Measurements from ENCODE around the gene SIM1. TPM values are rescaled to one million over a fixed set of nuclear protein-coding genes. Genes with fewer than 3 reads are reported as not detected.

The SIM1 gene
- total RNA-seq, 1 donor from 2014 or later: not detected

DNA sequence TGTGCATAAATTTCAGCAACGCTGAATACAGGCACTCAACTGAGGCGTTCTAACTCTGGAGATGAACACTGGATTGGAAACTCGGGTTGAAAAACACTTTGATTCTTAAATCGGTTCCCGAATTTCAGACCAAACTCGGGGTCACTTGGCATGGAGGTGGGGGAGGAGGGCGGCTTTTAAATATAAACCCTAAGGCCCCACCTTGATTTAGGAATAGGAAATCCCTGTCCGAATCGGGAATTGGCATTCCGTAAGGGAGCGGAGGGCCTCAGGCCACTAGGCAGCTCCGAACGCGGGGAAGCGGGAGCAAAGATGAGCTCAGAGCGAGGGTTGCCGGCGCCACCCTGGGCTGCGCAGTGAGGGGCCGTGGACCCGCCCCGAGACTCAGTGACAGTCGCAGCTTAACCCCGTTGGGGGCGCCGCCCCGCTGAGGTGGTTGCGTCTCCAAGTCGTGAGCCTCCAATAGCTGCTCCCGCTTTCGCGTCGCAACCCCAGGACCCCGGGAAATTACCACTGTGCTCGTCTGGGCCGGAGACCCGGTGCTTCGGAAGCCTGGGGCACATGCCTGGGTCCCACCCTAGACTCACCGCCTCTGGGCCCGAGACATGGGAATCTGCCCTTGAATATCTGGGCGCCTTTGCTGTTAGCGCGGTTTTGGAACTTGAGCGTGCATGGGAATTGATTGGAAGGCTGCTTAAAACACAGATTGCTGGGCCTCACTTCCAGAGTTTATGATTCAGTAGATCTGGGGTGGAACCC lies 4.6 kb upstream of the SIM1 start:
- FAIRE-seq: no peak
- H3K27ac Mint-ChIP-seq (ENCODE audit: unreplicated experiment): no peak overlapping the region
- H3K4me3 ChIP-seq (ENCODE audit: insufficient read depth, low read depth, low read length): no peak overlapping the region

DNA sequence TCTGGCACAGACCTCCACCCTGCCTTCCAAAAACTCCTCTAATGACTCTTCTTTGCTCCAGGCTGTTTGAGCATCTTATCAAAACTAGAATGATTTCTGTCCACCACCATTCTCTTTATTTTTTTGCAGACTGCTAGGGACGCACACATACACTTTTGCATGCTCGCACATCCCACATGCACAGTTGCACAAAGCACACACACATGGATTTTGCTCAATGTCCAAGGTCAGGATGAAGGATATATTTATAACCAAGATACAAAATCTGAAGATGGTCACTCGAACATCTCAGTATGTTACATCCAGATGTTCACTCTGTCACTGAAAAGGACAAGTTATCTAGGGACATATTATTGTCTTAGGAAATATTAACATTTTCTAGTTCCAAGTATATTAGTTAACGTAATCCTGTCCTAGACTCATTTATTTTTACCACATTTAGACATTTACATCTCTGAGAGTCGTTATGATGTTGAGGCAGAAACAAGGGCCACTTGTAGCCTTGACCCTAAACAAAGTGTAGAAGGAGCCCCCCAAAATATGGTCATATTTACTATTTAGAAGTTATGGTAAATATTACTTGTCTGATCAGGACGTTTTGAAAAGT lies 3.4 kb upstream of the SIM1 start:
- H3K27me3 Mint-ChIP-seq (ENCODE audit: low read depth, unreplicated experiment): peaks cover 69% of the 10 kb centered on the region
- FAIRE-seq (no peak), DNase-seq (ENCODE audit: low read depth) (no peak)
- H3K36me3 Mint-ChIP-seq (ENCODE audit: low read depth, unreplicated experiment): peaks cover 2% of the 10 kb centered on the region
- H3K27ac Mint-ChIP-seq (ENCODE audit: unreplicated experiment): no peak overlapping the region
- H3K27ac ChIP-seq (ENCODE audit: low read depth, low read length): no peak overlapping the region
- H3K4me3 ChIP-seq (ENCODE audit: insufficient read depth, low read depth, low read length): no peak overlapping the region
- H3K27me3 ChIP-seq (ENCODE audit: insufficient read depth, low read length): peaks cover 92% of the 10 kb centered on the region
- H3K9me3 ChIP-seq (ENCODE audit: insufficient read depth, low read depth, low read length): peaks cover 13% of the 10 kb centered on the region
- H3K79me2 ChIP-seq (ENCODE audit: insufficient read depth, low read length): no peaks in the 10 kb centered on the region
- no peak overlapping the region for H3K4me3 Mint-ChIP-seq (ENCODE audit: unreplicated experiment)
- H3K36me3 ChIP-seq (ENCODE audit: insufficient read depth, low read length): no peaks in the 10 kb centered on the region
- peaks cover 3% of the 10 kb centered on the region for H3K4me1 ChIP-seq (ENCODE audit: insufficient read depth, low read length)
- H3K9ac ChIP-seq (ENCODE audit: low read length): no peak overlapping the region
- TF ChIP-seq, protein P1, sequence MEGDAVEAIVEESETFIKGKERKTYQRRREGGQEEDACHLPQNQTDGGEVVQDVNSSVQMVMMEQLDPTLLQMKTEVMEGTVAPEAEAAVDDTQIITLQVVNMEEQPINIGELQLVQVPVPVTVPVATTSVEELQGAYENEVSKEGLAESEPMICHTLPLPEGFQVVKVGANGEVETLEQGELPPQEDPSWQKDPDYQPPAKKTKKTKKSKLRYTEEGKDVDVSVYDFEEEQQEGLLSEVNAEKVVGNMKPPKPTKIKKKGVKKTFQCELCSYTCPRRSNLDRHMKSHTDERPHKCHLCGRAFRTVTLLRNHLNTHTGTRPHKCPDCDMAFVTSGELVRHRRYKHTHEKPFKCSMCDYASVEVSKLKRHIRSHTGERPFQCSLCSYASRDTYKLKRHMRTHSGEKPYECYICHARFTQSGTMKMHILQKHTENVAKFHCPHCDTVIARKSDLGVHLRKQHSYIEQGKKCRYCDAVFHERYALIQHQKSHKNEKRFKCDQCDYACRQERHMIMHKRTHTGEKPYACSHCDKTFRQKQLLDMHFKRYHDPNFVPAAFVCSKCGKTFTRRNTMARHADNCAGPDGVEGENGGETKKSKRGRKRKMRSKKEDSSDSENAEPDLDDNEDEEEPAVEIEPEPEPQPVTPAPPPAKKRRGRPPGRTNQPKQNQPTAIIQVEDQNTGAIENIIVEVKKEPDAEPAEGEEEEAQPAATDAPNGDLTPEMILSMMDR (IDR thresholded peaks at IDR 0.05; ENCODE audit: insufficient read depth, low read depth, low read length): no peak
- TF ChIP-seq EZH2 (IDR thresholded peaks at IDR 0.05; ENCODE audit: insufficient read depth, low read length): no peak
- peaks cover 20% of the 10 kb centered on the region for H3K9me3 Mint-ChIP-seq (ENCODE audit: unreplicated experiment)
- no peak overlapping the region for H2AFZ ChIP-seq (ENCODE audit: low read depth, low read length)
- no peak overlapping the region for H3K4me2 ChIP-seq (ENCODE audit: low read length)
- H3K4me1 Mint-ChIP-seq (ENCODE audit: low read depth, unreplicated experiment): peaks cover 2% of the 10 kb centered on the region
- H4K20me1 ChIP-seq (ENCODE audit: insufficient read depth, low read length): peaks cover 14% of the 10 kb centered on the region

More for the DNA sequence above, 4.6 kb upstream of the SIM1 start:
- Histone ChIP-seq H3K9me3 (ENCODE audit: insufficient read depth, low read depth, low read length) (peaks cover 13% of the 10 kb centered on the region), H3K27me3 (ENCODE audit: insufficient read depth, low read length) (peaks cover 91% of the 10 kb centered on the region), H3K36me3 (ENCODE audit: insufficient read depth, low read length) (no peaks in the 10 kb centered on the region), H2AFZ (ENCODE audit: low read depth, low read length) (no peak overlapping the region), H3K9ac (ENCODE audit: low read length) (no peak overlapping the region), H3K4me2 (ENCODE audit: low read length) (no peak overlapping the region), H3K27ac (ENCODE audit: low read depth, low read length) (no peak overlapping the region), H3K4me1 (ENCODE audit: insufficient read depth, low read length) (peaks cover 3% of the 10 kb centered on the region), H3K79me2 (ENCODE audit: insufficient read depth, low read length) (no peaks in the 10 kb centered on the region), H4K20me1 (ENCODE audit: insufficient read depth, low read length) (peaks cover 14% of the 10 kb centered on the region)
- H3K36me3 Mint-ChIP-seq (ENCODE audit: low read depth, unreplicated experiment): peaks cover 2% of the 10 kb centered on the region
- no peak for DNase-seq (ENCODE audit: low read depth)
- H3K4me1 Mint-ChIP-seq (ENCODE audit: low read depth, unreplicated experiment): peaks cover 2% of the 10 kb centered on the region
- peaks cover 63% of the 10 kb centered on the region for H3K27me3 Mint-ChIP-seq (ENCODE audit: low read depth, unreplicated experiment)
- no peak overlapping the region for H3K4me3 Mint-ChIP-seq (ENCODE audit: unreplicated experiment)
- H3K9me3 Mint-ChIP-seq (ENCODE audit: unreplicated experiment): peaks cover 20% of the 10 kb centered on the region
- TF ChIP-seq, protein P1 (IDR thresholded peaks at IDR 0.05; ENCODE audit: insufficient read depth, low read depth, low read length): no peak
- peak; percentile 99 for TF ChIP-seq EZH2 (IDR thresholded peaks at IDR 0.05; ENCODE audit: insufficient read depth, low read length)

All from astrocyte (in vitro differentiated cells and primary cell).